Activated CD4-positive, alpha-beta memory T cell treated with anti-CD3 and anti-CD28 coated beads for 36 hours (primary cell): ENCODE measurements around the gene DARS1. TPM values are rescaled to one million over a fixed set of nuclear protein-coding genes. Genes with fewer than 3 reads are reported as not detected.
"Not testable (repeated sequence)": the region's sequence is repeated elsewhere in the genome, so short reads cannot be mapped to it uniquely, and the experiment has no call there.

Source experiments
- CTCF ChIA-PET: fragments of 350-600 bp; sonication (Branson Sonifier 250); formaldehyde crosslinking; loops from one replicate; lab custom pipeline; 2021; ENCODE audit warnings: antibody characterized with exemption, inconsistent platforms; lab: Charles Lee
- POLR2A ChIA-PET: fragments of 350-600 bp; sonication (Branson Sonifier 250); formaldehyde crosslinking; loops from one replicate; lab custom pipeline; 2021; ENCODE audit warnings: antibody characterized with exemption; lab: Charles Lee
- DNase-seq: peaks from one replicate; pipeline ENCODE4 v3.0.0-alpha.2; 2020
- H3K27ac Mint-ChIP-seq: one replicate; pipeline ENCODE4 v1.8.0; 2021; ENCODE audit warnings: mixed read lengths
- H3K27me3 Mint-ChIP-seq: one replicate; pipeline ENCODE4 v1.8.0; 2021; ENCODE audit warnings: mixed read lengths
- H3K36me3 Mint-ChIP-seq: one replicate; pipeline ENCODE4 v1.8.0; 2021; ENCODE audit warnings: mixed read lengths
- H3K4me1 Mint-ChIP-seq: one replicate; pipeline ENCODE4 v1.8.0; 2021; ENCODE audit warnings: low read depth, mixed read lengths
- H3K4me3 Mint-ChIP-seq: one replicate; pipeline ENCODE4 v1.8.0; 2021; ENCODE audit warnings: mild to moderate bottlenecking, mixed read lengths
- H3K9me3 Mint-ChIP-seq: one replicate; pipeline ENCODE4 v1.8.0; 2021; ENCODE audit warnings: mixed read lengths
- intact Hi-C: fragments of 100-400 bp; cut with micrococcal nuclease; formaldehyde crosslinking; loops from one replicate; pipeline ENCODE4 v1.15.1; 2023
- total RNA-seq, 2 experiments: library from RNA; stranded (reverse); gene quantifications; one replicate each; pipeline ENCODE4 v1.2.3, GENCODE V29; 2021

Gene DARS1
- total RNA-seq, 2 experiments from 2014 or later = 215 to 218 TPM

DNA sequence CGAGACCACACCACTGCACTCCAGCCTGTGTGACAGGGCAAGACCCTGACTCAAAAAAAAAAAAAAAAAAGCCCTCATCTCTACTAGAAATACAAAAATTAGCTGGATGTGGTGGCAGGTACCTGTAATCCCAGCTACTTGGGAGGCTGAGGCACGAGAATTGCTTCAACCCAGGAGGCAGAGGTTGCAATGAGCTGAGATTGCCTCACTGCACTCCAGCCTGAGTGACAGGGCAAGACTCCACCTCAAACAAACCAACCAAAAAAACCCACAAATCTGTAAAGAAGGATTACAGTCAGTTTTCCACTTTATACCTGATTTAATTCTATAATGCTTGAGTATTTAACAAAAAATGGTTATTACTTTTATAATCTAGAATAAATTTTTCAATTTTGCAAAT lies 9.7 kb downstream of the DARS1 start:
- Mint-ChIP-seq H3K27me3 (no peaks in the 10 kb centered on the region), H3K27ac (no peak overlapping the region), H3K4me3 (no peak overlapping the region), H3K4me1 (peaks cover 58% of the 10 kb centered on the region), H3K9me3 (peaks cover 4% of the 10 kb centered on the region), H3K36me3 (peaks cover 75% of the 10 kb centered on the region)
- POLR2A ChIA-PET = no interaction called here
- CTCF ChIA-PET = interaction anchor here (0.7 to 0.9 kb wide), 2 partner anchors 60 to 76 kb away, joined by 3 read pairs; no protein-coding TSS in a partner anchor
- intact Hi-C loops = no loop called here
- DNase-seq = no peak

DNA sequence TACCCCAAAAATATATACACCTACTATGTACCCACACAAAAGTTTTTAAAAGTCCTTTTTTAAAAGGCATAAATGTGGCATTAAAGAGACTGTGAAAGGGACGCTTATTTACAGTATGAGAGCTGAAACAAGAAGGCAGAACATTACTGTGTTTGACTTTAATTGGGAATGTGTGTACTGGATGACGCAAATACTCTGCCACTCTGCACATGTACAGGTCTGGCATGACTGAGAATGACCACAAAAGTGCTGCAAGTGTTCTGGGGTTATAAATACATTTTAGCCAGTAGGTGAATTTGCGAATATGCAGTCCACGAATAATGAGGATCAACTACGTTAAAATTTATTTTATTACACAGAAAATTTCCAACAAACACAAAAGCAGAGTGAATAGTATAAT lies 11.4 kb downstream of the DARS1 start:
- ChIA-PET POLR2A (no interaction called here), CTCF (interaction anchor here (1.1 kb wide), 1 partner anchor 14 kb away, joined by 4 read pairs; no protein-coding TSS in a partner anchor)
- Mint-ChIP-seq H3K4me1 (peaks cover 57% of the 10 kb centered on the region), H3K27ac (no peak overlapping the region), H3K27me3 (no peaks in the 10 kb centered on the region), H3K36me3 (peaks cover 68% of the 10 kb centered on the region), H3K9me3 (peaks cover 4% of the 10 kb centered on the region), H3K4me3 (no peak overlapping the region)
- intact Hi-C loops = no loop called here
- no peak for DNase-seq

DNA sequence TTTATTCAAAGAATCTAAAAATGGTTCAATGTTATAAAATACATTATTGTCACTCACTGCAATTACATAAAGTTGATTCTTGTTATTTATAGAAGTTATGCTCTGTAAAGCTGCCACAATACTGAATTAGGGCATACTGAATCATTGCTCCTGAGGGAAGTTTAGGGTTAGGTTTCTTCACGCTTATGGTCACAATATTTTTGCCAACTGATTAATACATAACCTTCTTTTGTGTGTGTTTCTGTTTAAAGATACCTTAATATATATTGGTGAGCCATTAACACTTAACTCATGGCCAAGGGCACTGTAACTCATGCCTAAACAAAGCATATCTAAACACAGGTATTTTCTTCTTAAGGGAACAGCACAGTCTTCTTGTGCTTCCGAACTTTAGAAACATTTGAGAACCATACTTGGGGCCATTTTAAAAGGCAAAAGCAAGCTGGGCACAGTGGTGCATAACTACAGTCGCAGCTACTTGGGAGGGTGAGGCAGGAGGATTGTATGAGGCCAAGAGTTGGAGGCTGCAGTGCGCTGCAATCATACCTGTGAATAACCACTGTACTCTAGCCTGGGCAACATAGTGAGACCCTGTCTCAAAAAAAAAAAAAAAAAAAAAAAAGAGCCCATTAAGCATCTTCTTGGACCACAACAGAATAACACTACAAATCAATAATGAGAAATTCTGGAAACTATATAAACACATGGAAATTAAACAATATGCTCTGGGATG lies 15.6 kb downstream of the DARS1 start:
- no peak overlapping the region for H3K27ac Mint-ChIP-seq
- intact Hi-C loops = no loop called here
- peaks cover 4% of the 10 kb centered on the region for H3K9me3 Mint-ChIP-seq
- ChIA-PET CTCF (interaction anchor here (0.8 kb wide), 1 partner anchor 21 kb away, joined by 4 read pairs; no protein-coding TSS in a partner anchor), POLR2A (no interaction called here)
- H3K27me3 Mint-ChIP-seq = no peaks in the 10 kb centered on the region
- peaks cover 62% of the 10 kb centered on the region for H3K36me3 Mint-ChIP-seq
- no peak for DNase-seq
- H3K4me1 Mint-ChIP-seq = peaks cover 59% of the 10 kb centered on the region
- no peak overlapping the region for H3K4me3 Mint-ChIP-seq

DNA sequence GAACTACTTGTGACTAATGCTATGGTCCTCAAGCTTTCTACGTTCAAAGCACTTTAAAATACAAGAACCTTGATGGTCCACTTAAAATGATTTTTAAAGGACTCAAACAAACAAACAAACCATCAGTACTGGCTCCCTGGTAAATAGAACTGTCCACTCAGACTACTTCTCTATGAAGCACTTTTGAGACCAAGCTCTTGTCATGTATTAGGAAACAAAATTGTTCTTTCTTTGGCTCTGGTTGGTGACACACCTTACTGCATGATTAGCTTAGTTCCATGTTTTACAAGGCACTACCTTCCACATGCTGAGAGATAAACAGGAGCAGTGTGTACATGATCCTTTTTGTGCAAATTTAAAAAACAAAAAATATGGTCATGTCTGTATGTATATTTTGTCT lies 19.7 kb downstream of the DARS1 start:
- Mint-ChIP-seq H3K27ac (no peak overlapping the region), H3K9me3 (no peaks in the 10 kb centered on the region), H3K4me3 (no peak overlapping the region), H3K4me1 (peaks cover 69% of the 10 kb centered on the region), H3K27me3 (no peaks in the 10 kb centered on the region), H3K36me3 (peaks cover 37% of the 10 kb centered on the region)
- ChIA-PET CTCF (no interaction called here), POLR2A (no interaction called here)
- no peak for DNase-seq
- intact Hi-C loops = no loop called here

DNA sequence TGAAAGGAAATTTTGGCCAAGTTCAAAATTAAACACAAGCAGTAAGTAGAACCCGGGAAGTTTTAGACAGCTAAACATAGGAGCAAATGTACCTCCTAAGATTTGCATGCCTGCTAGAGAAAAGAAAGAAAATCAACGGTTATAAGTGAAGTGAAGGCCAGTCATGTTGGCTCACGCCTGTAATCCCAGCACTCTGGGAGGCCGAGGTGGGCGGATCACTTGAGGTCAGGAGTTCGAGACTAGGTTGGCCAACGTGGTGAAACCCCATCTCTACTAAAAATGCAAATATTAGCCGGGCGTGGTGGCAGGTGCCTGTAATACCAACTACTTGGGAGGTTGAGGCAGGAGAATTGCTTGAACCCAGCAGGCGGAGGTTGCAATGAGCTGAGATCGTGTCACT lies 21.0 kb downstream of the DARS1 start:
- Mint-ChIP-seq H3K36me3 (peaks cover 40% of the 10 kb centered on the region), H3K27ac (peak overlapping the region; percentile 23), H3K4me1 (peaks cover 66% of the 10 kb centered on the region)
- CTCF ChIA-PET, DNase-seq, H3K4me3 Mint-ChIP-seq, H3K9me3 Mint-ChIP-seq, H3K27me3 Mint-ChIP-seq, POLR2A ChIA-PET: not testable (repeated sequence)
- intact Hi-C loops = loop anchor here (5.0 kb wide), 1 partner anchor 168 kb away; no protein-coding TSS in a partner anchor

DNA sequence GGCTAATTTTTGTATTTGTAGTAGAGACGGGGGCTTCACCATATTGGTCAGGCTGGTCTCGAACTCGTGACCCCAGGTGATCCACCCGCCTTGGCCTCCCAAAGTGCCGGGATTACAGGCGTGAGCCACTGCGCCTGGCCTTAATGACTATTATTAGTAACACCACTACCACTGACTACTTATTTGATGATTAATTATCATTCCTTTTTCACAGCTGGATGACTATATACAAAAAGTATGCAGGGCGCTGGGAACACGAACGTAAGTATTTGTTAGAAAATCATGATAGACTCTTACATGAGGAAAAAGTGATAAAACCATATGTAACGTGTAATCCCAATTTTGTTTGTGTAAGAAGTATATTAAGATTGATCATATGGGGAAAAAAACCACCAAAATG lies 21.6 kb downstream of the DARS1 start:
- H3K27me3 Mint-ChIP-seq = no peaks in the 10 kb centered on the region
- H3K4me1 Mint-ChIP-seq = peaks cover 66% of the 10 kb centered on the region
- H3K36me3 Mint-ChIP-seq = peaks cover 42% of the 10 kb centered on the region
- CTCF ChIA-PET = interaction anchor here (1.0 to 1.1 kb wide), 2 partner anchors 19 to 60 kb away, joined by 3 read pairs; no protein-coding TSS in a partner anchor
- H3K27ac Mint-ChIP-seq = peak overlapping the region; percentile 28
- POLR2A ChIA-PET = no interaction called here
- intact Hi-C loops = loop anchor here (5.0 kb wide), 1 partner anchor 168 kb away; no protein-coding TSS in a partner anchor
- H3K9me3 Mint-ChIP-seq = no peaks in the 10 kb centered on the region
- H3K4me3 Mint-ChIP-seq = no peak overlapping the region
- DNase-seq = no peak

DNA sequence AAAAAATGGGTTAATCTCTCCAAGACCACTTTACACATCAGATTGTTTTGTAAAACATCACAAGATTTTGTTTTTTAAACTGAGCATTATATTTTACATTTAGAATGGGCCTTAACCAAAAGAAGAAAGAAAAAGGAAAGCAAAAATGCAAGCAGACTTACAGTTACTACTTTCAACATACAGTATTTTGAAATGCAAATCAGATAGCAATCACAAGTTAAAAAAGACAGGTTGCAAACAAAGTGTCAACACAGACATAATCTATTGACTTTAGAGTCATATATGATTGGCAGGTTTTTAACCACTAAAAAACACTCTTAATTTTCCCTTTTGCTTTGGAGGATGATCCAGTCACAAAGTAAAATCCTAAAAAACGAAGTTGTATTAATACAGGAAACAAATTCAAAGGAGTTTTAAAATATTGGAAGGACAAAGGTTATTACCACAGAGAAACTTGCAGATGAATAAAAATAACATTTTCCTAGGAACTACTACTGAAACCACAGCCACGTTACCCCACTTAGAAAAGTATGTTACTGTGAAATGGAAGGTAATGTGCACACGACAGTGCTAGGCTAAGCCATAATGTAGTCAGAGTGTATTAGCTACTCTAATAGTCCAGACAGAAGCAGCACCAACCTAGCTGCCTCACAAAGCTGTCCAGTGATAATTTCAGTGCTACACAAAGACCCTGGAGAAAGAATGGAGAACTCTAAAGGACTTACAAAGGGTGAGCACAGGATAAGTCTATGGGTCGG lies 22.9 kb downstream of the DARS1 start:
- H3K27ac Mint-ChIP-seq = peak overlapping the region; percentile 75
- H3K27me3 Mint-ChIP-seq = no peaks in the 10 kb centered on the region
- peaks cover 61% of the 10 kb centered on the region for H3K4me1 Mint-ChIP-seq
- no peaks in the 10 kb centered on the region for H3K9me3 Mint-ChIP-seq
- no peak for DNase-seq
- intact Hi-C loops = loop anchor here (1.0 to 5.0 kb wide), 2 partner anchors 46 to 170 kb away; no protein-coding TSS in a partner anchor
- ChIA-PET CTCF (interaction anchor here (0.6 to 1.1 kb wide), 3 partner anchors 16 to 1818 kb away, joined by 3 to 5 read pairs (median 3); no protein-coding TSS in a partner anchor), POLR2A (interaction anchor here (0.7 kb wide), 1 partner anchor 12 kb away, joined by 3 read pairs; no protein-coding TSS in a partner anchor)
- peak overlapping the region; percentile 40 for H3K4me3 Mint-ChIP-seq
- peaks cover 40% of the 10 kb centered on the region for H3K36me3 Mint-ChIP-seq

DNA sequence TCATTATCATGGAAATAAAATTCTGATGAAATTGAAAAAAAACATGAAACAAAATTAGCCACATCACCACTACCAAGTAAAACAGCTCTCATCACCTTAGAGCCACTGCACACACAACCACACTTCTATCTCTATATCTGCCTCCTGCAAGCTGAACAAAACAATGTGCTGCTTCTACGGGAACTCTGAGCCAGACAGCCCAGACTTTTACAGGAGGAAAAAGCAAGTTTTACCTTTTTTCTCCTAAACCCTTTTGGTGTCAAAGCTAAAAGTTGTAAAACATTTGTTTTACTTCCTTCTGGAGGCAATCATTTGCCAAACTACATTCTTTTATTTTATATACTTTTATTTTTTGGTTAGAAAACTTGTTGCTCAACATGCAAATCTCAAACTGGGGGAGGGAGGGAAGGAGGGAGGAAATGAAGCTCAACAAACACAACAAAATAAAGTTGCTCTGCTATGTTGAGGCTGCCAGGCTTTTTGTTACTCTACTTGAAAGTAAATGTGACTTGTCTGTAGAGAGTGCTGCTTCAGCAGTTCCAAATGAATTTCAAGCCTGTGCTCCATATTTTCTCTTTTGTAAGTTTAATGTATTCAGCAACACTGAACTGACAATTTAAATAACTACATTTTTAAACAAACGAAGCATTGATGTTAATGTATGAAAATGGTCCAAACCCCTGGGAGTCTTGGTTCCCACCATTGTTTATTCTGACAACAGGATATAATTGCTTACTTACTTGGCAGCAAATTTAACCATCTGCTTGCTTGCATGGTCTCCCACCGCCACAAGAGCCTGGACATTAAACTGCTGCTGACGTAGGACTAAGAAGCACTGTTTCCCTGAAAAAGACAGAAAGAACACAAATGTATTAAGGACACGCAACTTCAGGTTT lies 24.5 kb downstream of the DARS1 start:
- peaks cover 59% of the 10 kb centered on the region for H3K4me1 Mint-ChIP-seq
- DNase-seq = peak; percentile 37
- H3K4me3 Mint-ChIP-seq = peak overlapping the region; percentile 1
- no peaks in the 10 kb centered on the region for H3K27me3 Mint-ChIP-seq
- peaks cover 38% of the 10 kb centered on the region for H3K36me3 Mint-ChIP-seq
- no peaks in the 10 kb centered on the region for H3K9me3 Mint-ChIP-seq
- peak overlapping the region; percentile 75 for H3K27ac Mint-ChIP-seq
- POLR2A ChIA-PET = interaction anchor here (1.1 to 1.3 kb wide), 4 partner anchors 13 to 415 kb away, joined by 3 to 6 read pairs (median 4); partner anchors contain the start of gene DARS1
- CTCF ChIA-PET = interaction anchor here (0.7 to 1.8 kb wide), 2 partner anchors 23 to 47 kb away, joined by 3 to 5 read pairs; no protein-coding TSS in a partner anchor
- intact Hi-C loops = loop anchor here (1.0 to 5.0 kb wide), 3 partner anchors 12 to 171 kb away; no protein-coding TSS in a partner anchor

DNA sequence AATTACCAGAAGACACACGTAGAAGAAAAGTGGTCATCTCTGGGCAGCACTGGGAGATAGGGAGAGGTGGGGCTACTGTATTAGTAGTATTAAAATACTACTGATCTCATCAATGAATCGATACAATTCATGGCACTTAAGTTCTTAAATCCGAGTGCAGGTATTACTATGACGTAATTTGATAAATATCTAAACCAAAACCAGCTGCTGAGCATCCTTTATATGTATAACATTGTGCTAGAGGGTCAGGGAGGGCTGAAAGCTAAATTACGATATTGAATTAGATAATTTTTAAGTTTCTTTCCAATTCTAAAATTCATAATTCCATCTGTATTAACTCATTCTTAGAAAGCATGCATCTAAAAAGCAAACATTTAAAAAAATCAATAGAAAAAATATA lies 25.3 kb downstream of the DARS1 start:
- peaks cover 39% of the 10 kb centered on the region for H3K36me3 Mint-ChIP-seq
- H3K4me1 Mint-ChIP-seq = peaks cover 61% of the 10 kb centered on the region
- ChIA-PET POLR2A (interaction anchor here (1.1 to 1.5 kb wide), 6 partner anchors 12 to 416 kb away, joined by 3 to 6 read pairs (median 4); partner anchors contain the start of gene DARS1), CTCF (interaction anchor here (0.7 to 1.8 kb wide), 3 partner anchors 24 to 96 kb away, joined by 3 to 5 read pairs (median 3); no protein-coding TSS in a partner anchor)
- no peaks in the 10 kb centered on the region for H3K27me3 Mint-ChIP-seq
- DNase-seq = no peak
- H3K4me3 Mint-ChIP-seq = no peak overlapping the region
- H3K9me3 Mint-ChIP-seq = no peaks in the 10 kb centered on the region
- intact Hi-C loops = loop anchor here (1.0 to 5.0 kb wide), 2 partner anchors 11 to 172 kb away; no protein-coding TSS in a partner anchor
- peak overlapping the region; percentile 64 for H3K27ac Mint-ChIP-seq

DNA sequence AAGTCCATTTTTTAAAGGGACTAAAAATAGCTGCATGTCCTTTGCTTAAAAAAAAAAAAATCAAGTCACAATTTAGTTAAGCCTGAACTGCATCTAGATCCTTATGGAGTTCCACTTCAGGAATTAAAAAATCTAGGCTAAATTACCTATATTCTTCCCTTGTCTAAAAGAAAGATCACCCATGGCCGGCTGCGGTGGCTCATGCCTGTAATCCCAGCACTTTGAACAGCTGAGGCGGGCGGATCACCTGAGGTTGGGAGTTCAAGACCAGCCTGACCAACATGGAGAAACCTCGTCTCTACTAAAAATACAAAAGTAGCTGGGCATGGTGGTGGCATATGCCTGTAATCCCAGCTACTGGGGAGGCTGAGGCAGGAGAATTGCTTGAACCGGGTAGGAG lies 26.5 kb downstream of the DARS1 start:
- H3K27ac Mint-ChIP-seq, DNase-seq, H3K9me3 Mint-ChIP-seq, H3K4me3 Mint-ChIP-seq, intact Hi-C loops, H3K27me3 Mint-ChIP-seq: not testable (repeated sequence)
- Mint-ChIP-seq H3K4me1 (peaks cover 57% of the 10 kb centered on the region), H3K36me3 (peaks cover 38% of the 10 kb centered on the region)
- POLR2A ChIA-PET = interaction anchor here (0.6 to 1.5 kb wide), 3 partner anchors 149 to 1162 kb away, joined by 3 to 4 read pairs (median 3); no protein-coding TSS in a partner anchor
- CTCF ChIA-PET = interaction anchor here (0.6 to 1.8 kb wide), 3 partner anchors 45 to 180 kb away, joined by 3 to 5 read pairs (median 3); no protein-coding TSS in a partner anchor
